ENCODE data around the gene PHAX.
"Not testable (repeated sequence)": the region's sequence is repeated elsewhere in the genome, so short reads cannot be mapped to it uniquely, and the experiment has no call there.

PHAX gene

GRCh38 chr5:126656401-126657007 is 55.8 kb downstream of the PHAX start:
- no peak for DNase-seq (ENCODE audit: low read depth in 3 of 3)

- DNase-seq (ENCODE audit: low read depth in 3 of 3) = no peak
Measured at GRCh38 chr5:126658561-126658960, 57.8 kb downstream of the PHAX start.

GRCh38 chr5:126659805-126660482 is 59.2 kb downstream of the PHAX start:
- no peak for DNase-seq (ENCODE audit: low read depth in 3 of 3)

- DNase-seq (ENCODE audit: low read depth in 3 of 3) = no peak
Measured at GRCh38 chr5:126664586-126664985, 63.8 kb downstream of the PHAX start.

GRCh38 chr5:126670109-126670508 is 69.4 kb downstream of the PHAX start:
- not testable (repeated sequence) for DNase-seq (ENCODE audit: low read depth in 3 of 3)

GRCh38 chr5:126671681-126672080 is 70.9 kb downstream of the PHAX start:
- DNase-seq (ENCODE audit: low read depth in 3 of 3) = not testable (repeated sequence)

GRCh38 chr5:126673477-126673876 is 72.7 kb downstream of the PHAX start:
- DNase-seq (ENCODE audit: low read depth in 3 of 3) = no peak

- no peak for DNase-seq (ENCODE audit: low read depth in 3 of 3)
Measured at GRCh38 chr5:126674145-126674544, 73.4 kb downstream of the PHAX start.

GRCh38 chr5:126675338-126675737 is 74.6 kb downstream of the PHAX start:
- no peak for DNase-seq (ENCODE audit: low read depth in 3 of 3)

- peak; percentile 29 to 61 (median 45) for DNase-seq (ENCODE audit: low read depth in 3 of 3)
Measured at GRCh38 chr5:126676195-126676624, 75.5 kb downstream of the PHAX start.

Measured in stimulated activated CD4-positive, alpha-beta T cell treated with anti-CD3 and anti-CD28 coated beads, TNF-alpha, amount 100 ng/mL, for 24 hours (primary cell).